Psoas muscle (tissue), 8 donors: ENCODE results near the gene CDK14. TPM values are rescaled to one million over a fixed set of nuclear protein-coding genes. Genes with fewer than 3 reads are reported as not detected.

ENCODE experiments used
- ATAC-seq, 4 donors: fragments of 200-7000 bp; cut with Tn5 transposase; one replicate each; pipeline ENCODE4 v1.9.1; 2020; ENCODE audit warnings: moderate library complexity in 3 of 4, mild to moderate bottlenecking in 2 of 4
- DNase-seq, 2 donors: peaks; one replicate each; pipeline ENCODE4 v3.0.0-alpha.2; 2020
- H3K27ac ChIP-seq: fragments of 200-600 bp; one replicate; pipeline ENCODE4 v1.8.0; 2022
- H3K27me3 ChIP-seq, 3 donors: fragments of 200-600 bp in 1 of 3; one replicate each; pipeline versions ENCODE4 v1.6.1 to v1.8.0; 2013 to 2022; ENCODE audit warnings: low read length in 2 of 3, mild to moderate bottlenecking in 2 of 3, moderate library complexity in 1 of 3; ENCODE audit not compliant: insufficient read depth in 3 of 3
- H3K36me3 ChIP-seq, 2 donors: fragments of 200-600 bp in 1 of 2; one replicate each; pipeline versions ENCODE4 v1.6.1 to v1.8.0; 2013 to 2022; ENCODE audit warnings: low read depth in 1 of 2, mild to moderate bottlenecking in 1 of 2, moderate library complexity in 1 of 2; ENCODE audit not compliant: insufficient read depth in 1 of 2
- H3K4me1 ChIP-seq: fragments of 200-600 bp; one replicate; pipeline ENCODE4 v1.8.0; 2022
- H3K4me3 ChIP-seq: fragments of 200-600 bp; one replicate; pipeline ENCODE4 v1.8.0; 2022; ENCODE audit warnings: mild to moderate bottlenecking
- H3K9me3 ChIP-seq: fragments of 200-600 bp; one replicate; pipeline ENCODE4 v1.8.0; 2022
- CTCF ChIP-seq: fragments of 200-600 bp; IDR thresholded peaks from one replicate; pipeline ENCODE4 v1.8.0; 2022; ENCODE audit warnings: antibody characterized with exemption
- WGBS, 3 donors: extraction: QIAGEN DNeasy Blood & Tissue Kit; methylation state at CpG; one replicate each; pipeline versions ENCODE4 v1.1.6 to v1.1.7; 2013; 5-methylcytosine and 5-hydroxymethylcytosine counted together
- intact Hi-C, 2 donors: fragments of 100-400 bp; cut with DNase I; formaldehyde crosslinking; loops; one replicate each; pipeline versions ENCODE4 v1.11.0 to v1.14.2; 2022
- polyA plus RNA-seq, 3 donors: library from polyadenylated mRNA; stranded (reverse); fragments of 200-250 nt; gene quantifications; one replicate each; pipeline ENCODE4 v1.2.3, GENCODE V29; 2013
- total RNA-seq, 4 donors: library from RNA; stranded (reverse); fragmentation: NEBNext Ultra II Directional in 2 of 4; extraction: Animal tissue kit (Norgen Biotek cat#: 25700) in 2 of 4; gene quantifications; one replicate each; pipeline versions ENCODE4 v1.2.1 to v1.2.4, GENCODE V29; 2021 to 2023
- donor health status: healthy with polysubstance abuse.
- donor health status: DM: no; HTN: no; CAD: no; lungs with moderate emphysema.
- donor health status: Bipolar disorder and iron deficiency.
- donor health status: healthy.
- donor health status: DM: yes; HTN: yes; CAD: no.
- donor health status: DM: no; HTN: no; CAD: no.
- donor health status: DM: no; HTN: no; CAD: no.
- donor health status: DM: yes; HTN: yes; CAD: no.

Gene CDK14
- total and polyA plus RNA-seq, 7 donors: 1.7 to 16.6 (median 10.6) TPM

GRCh38 chr7:91085175-91085574, 489.1 kb downstream of the CDK14 start:
- Histone ChIP-seq H3K9me3 (no peaks in the 10 kb centered on the region), H3K4me3 (no peak overlapping the region), H3K27me3 (no peaks in the 10 kb centered on the region), H3K4me1 (peaks cover 10% of the 10 kb centered on the region), H3K36me3 (no peaks in the 10 kb centered on the region), H3K27ac (no peak overlapping the region)
- intact Hi-C loops: loop anchor here (5.0 to 10.0 kb wide), 6 partner anchors 177 to 800 kb away; partner anchors contain the start of genes FZD1 (in 2 of the 2) and MTERF1 (in 1 of the 2)
- ATAC-seq (no peak), DNase-seq (no peak)
- WGBS, 3 donors: 82 to 87% (median 85%) methylated on average over 4 of the region's 4 CpGs
- TF ChIP-seq CTCF: no peak

GRCh38 chr7:91086200-91086599, 490.1 kb downstream of the CDK14 start:
- no peak for TF ChIP-seq CTCF
- H3K36me3 ChIP-seq: no peaks in the 10 kb centered on the region
- intact Hi-C loops: loop anchor here (5.0 to 10.0 kb wide), 6 partner anchors 176 to 799 kb away; partner anchors contain the start of genes FZD1 (in 2 of the 2) and MTERF1 (in 1 of the 2)
- peaks cover 10% of the 10 kb centered on the region for H3K4me1 ChIP-seq
- ATAC-seq (no peak), DNase-seq (no peak)
- H3K27me3 ChIP-seq: no peaks in the 10 kb centered on the region
- 84 to 93% (median 90%) methylated on average over 4 of the region's 4 CpGs for WGBS, 3 donors
- no peak overlapping the region for H3K4me3 ChIP-seq
- H3K9me3 ChIP-seq: no peaks in the 10 kb centered on the region
- no peak overlapping the region for H3K27ac ChIP-seq

- intact Hi-C loops: loop anchor here (5.0 to 10.0 kb wide), 6 partner anchors 174 to 797 kb away; partner anchors contain the start of genes FZD1 (in 2 of the 2) and MTERF1 (in 1 of the 2)
These were observed 492.0 kb downstream of the CDK14 start for GRCh38 chr7:91088156-91088555.

GRCh38 chr7:91088691-91089090, 492.6 kb downstream of the CDK14 start:
- H3K36me3 ChIP-seq: no peaks in the 10 kb centered on the region
- WGBS, 3 donors: 63 to 70% (median 65%) methylated on average over 1 of the region's 1 CpG
- no peaks in the 10 kb centered on the region for H3K4me1 ChIP-seq
- H3K4me3 ChIP-seq: no peak overlapping the region
- no peak for ATAC-seq
- no peak overlapping the region for H3K27ac ChIP-seq
- intact Hi-C loops: loop anchor here (5.0 to 10.0 kb wide), 6 partner anchors 174 to 796 kb away; partner anchors contain the start of genes FZD1 (in 2 of the 2) and MTERF1 (in 1 of the 2)
- TF ChIP-seq CTCF: no peak
- no peaks in the 10 kb centered on the region for H3K27me3 ChIP-seq
- no peaks in the 10 kb centered on the region for H3K9me3 ChIP-seq
- DNase-seq: no peak

More at GRCh38 chr7:91088156-91088555, 492.0 kb downstream of the CDK14 start:
- no peaks in the 10 kb centered on the region for H3K36me3 ChIP-seq
- H3K27ac ChIP-seq: no peak overlapping the region
- H3K4me3 ChIP-seq: no peak overlapping the region
- ATAC-seq (no peak), DNase-seq (no peak)
- no peaks in the 10 kb centered on the region for H3K4me1 ChIP-seq
- TF ChIP-seq CTCF: no peak
- 61 to 83% (median 74%) methylated on average over 1 of the region's 1 CpG for WGBS, 3 donors
- no peaks in the 10 kb centered on the region for H3K27me3 ChIP-seq
- no peaks in the 10 kb centered on the region for H3K9me3 ChIP-seq
